Mesodermal cell (in vitro differentiated cells): ENCODE results near the gene CYTH2.

Experiments
- H3K27ac ChIP-seq: 2 replicates; pipeline ENCODE4 v1.7.0; 2013; ENCODE audit warnings: mild to moderate bottlenecking, low read depth, low read length, moderate library complexity; ENCODE audit not compliant: severe bottlenecking
- H3K36me3 ChIP-seq: 2 replicates; pipeline ENCODE4 v1.7.1; 2013; ENCODE audit warnings: mild to moderate bottlenecking, low read length, moderate library complexity; ENCODE audit not compliant: control insufficient read depth, insufficient read depth
- H3K4me1 ChIP-seq: one replicate; pipeline ENCODE4 v1.7.1; 2013; ENCODE audit warnings: mild to moderate bottlenecking, low read length; ENCODE audit not compliant: insufficient read depth, control insufficient read depth, poor library complexity, severe bottlenecking
- H3K4me3 ChIP-seq: 2 replicates; pipeline ENCODE4 v1.7.0; 2013; ENCODE audit warnings: low read length, control low read depth, mild to moderate bottlenecking; ENCODE audit not compliant: insufficient read depth, poor library complexity, severe bottlenecking; ENCODE audit errors: extremely low read depth
- H3K9me3 ChIP-seq: 2 replicates; pipeline ENCODE4 v1.7.1; 2013; ENCODE audit warnings: mild to moderate bottlenecking, low read length, moderate library complexity; ENCODE audit not compliant: control insufficient read depth
- WGBS, 2 experiments: methylation state at CpG; one replicate each; pipeline ENCODE4 v1.1.5; 2013; ENCODE audit warnings: missing lambda C conversion rate in 2 of 2; ENCODE audit not compliant: insufficient coverage in 2 of 2; 5-methylcytosine and 5-hydroxymethylcytosine counted together

The CYTH2 gene

GRCh38 chr19:48444129-48444935 is 24.8 kb upstream of the CYTH2 start:
- Histone ChIP-seq H3K27ac (peak overlapping the region; percentile 68), H3K9me3 (no peaks in the 10 kb centered on the region), H3K36me3 (peaks cover 24% of the 10 kb centered on the region), H3K4me3 (peak overlapping the region; percentile 97), H3K4me1 (peaks cover 9% of the 10 kb centered on the region)
- 56 to 64% methylated on average over 25 to 36 of the region's 38 CpGs for WGBS, 2 experiments

- H3K27ac ChIP-seq: peak overlapping the region; percentile 68
- WGBS, 2 experiments: 43 to 86% methylated on average over 2 of the region's 3 CpGs
- H3K4me3 ChIP-seq: peak overlapping the region; percentile 97
- H3K4me1 ChIP-seq: peaks cover 9% of the 10 kb centered on the region
- H3K36me3 ChIP-seq: peaks cover 30% of the 10 kb centered on the region
- H3K9me3 ChIP-seq: no peaks in the 10 kb centered on the region
Measured at GRCh38 chr19:48444936-48445200, 24.3 kb upstream of the CYTH2 start.

GRCh38 chr19:48445256-48445605 is 23.9 kb upstream of the CYTH2 start:
- peaks cover 33% of the 10 kb centered on the region for H3K36me3 ChIP-seq
- 30 to 50% methylated on average over 1 to 5 of the region's 6 CpGs for WGBS, 2 experiments
- H3K27ac ChIP-seq: peak overlapping the region; percentile 68
- peaks cover 9% of the 10 kb centered on the region for H3K4me1 ChIP-seq
- H3K4me3 ChIP-seq: peak overlapping the region; percentile 97
- H3K9me3 ChIP-seq: no peaks in the 10 kb centered on the region

- H3K36me3 ChIP-seq: peaks cover 39% of the 10 kb centered on the region
- H3K4me3 ChIP-seq: peak within 1 kb of the TSS; percentile 97
- H3K9me3 ChIP-seq: no peaks in the 10 kb centered on the region
- H3K27ac ChIP-seq: peak within 1 kb of the TSS; percentile 68
- 0 to 1% methylated on average over 50 to 60 of the region's 61 CpGs for WGBS, 2 experiments
- peaks cover 9% of the 10 kb centered on the region for H3K4me1 ChIP-seq
Measured at GRCh38 chr19:48445606-48446481, 23.3 kb upstream of the CYTH2 start, which contains the start of gene GRWD1. TSS of gene GRWD1 (plus strand) at chr19:48445983. CDS start at chr19:48446006, 23 bp downstream.

GRCh38 chr19:48446579-48446978 is 22.6 kb upstream of the CYTH2 start:
- Histone ChIP-seq H3K27ac (peak overlapping the region; percentile 68), H3K4me3 (peak overlapping the region; percentile 97), H3K4me1 (peaks cover 9% of the 10 kb centered on the region), H3K36me3 (peaks cover 47% of the 10 kb centered on the region), H3K9me3 (no peaks in the 10 kb centered on the region)
- 60 to 80% methylated on average over 1 to 4 of the region's 7 CpGs for WGBS, 2 experiments

GRCh38 chr19:48448563-48448962 is 20.6 kb upstream of the CYTH2 start:
- WGBS, 2 experiments: 98 to 100% methylated on average over 4 of the region's 4 CpGs
- no peaks in the 10 kb centered on the region for H3K9me3 ChIP-seq
- H3K4me3 ChIP-seq: no peak overlapping the region
- peaks cover 9% of the 10 kb centered on the region for H3K4me1 ChIP-seq
- peaks cover 64% of the 10 kb centered on the region for H3K36me3 ChIP-seq
- H3K27ac ChIP-seq: no peak overlapping the region

GRCh38 chr19:48450441-48450840 is 18.7 kb upstream of the CYTH2 start:
- no peak overlapping the region for H3K27ac ChIP-seq
- no peak overlapping the region for H3K4me3 ChIP-seq
- no peaks in the 10 kb centered on the region for H3K9me3 ChIP-seq
- H3K4me1 ChIP-seq: no peaks in the 10 kb centered on the region
- H3K36me3 ChIP-seq: peaks cover 79% of the 10 kb centered on the region
- 93 to 97% methylated on average over 16 to 23 of the region's 23 CpGs for WGBS, 2 experiments

GRCh38 chr19:48450863-48451262 is 18.3 kb upstream of the CYTH2 start:
- 96 to 98% methylated on average over 12 of the region's 15 CpGs for WGBS, 2 experiments
- Histone ChIP-seq H3K9me3 (no peaks in the 10 kb centered on the region), H3K4me1 (no peaks in the 10 kb centered on the region), H3K36me3 (peaks cover 84% of the 10 kb centered on the region), H3K4me3 (no peak overlapping the region), H3K27ac (no peak overlapping the region)

- H3K27ac ChIP-seq: no peak overlapping the region
- no peak overlapping the region for H3K4me3 ChIP-seq
- H3K4me1 ChIP-seq: no peaks in the 10 kb centered on the region
- H3K36me3 ChIP-seq: peaks cover 91% of the 10 kb centered on the region
- 85 to 91% methylated on average over 7 to 10 of the region's 12 CpGs for WGBS, 2 experiments
- H3K9me3 ChIP-seq: no peaks in the 10 kb centered on the region
Measured at GRCh38 chr19:48451624-48452023, 17.5 kb upstream of the CYTH2 start.

GRCh38 chr19:48452289-48453190 is 16.6 kb upstream of the CYTH2 start:
- WGBS, 2 experiments: 96% methylated on average over 32 of the region's 33 CpGs
- no peak overlapping the region for H3K4me3 ChIP-seq
- H3K27ac ChIP-seq: no peak overlapping the region
- H3K4me1 ChIP-seq: no peaks in the 10 kb centered on the region
- no peaks in the 10 kb centered on the region for H3K9me3 ChIP-seq
- peaks cover 93% of the 10 kb centered on the region for H3K36me3 ChIP-seq
